IMR-90 (cell line): ENCODE measurements around the gene SPINK5. TPM values are rescaled to one million over a fixed set of nuclear protein-coding genes. Genes with fewer than 3 reads are reported as not detected.

ENCODE experiments used
- ATAC-seq: fragments of 200-7000 bp; cut with Tn5 transposase; 2 replicates; pipeline ENCODE4 v1.9.1; 2020; ENCODE audit warnings: low read depth, mild to moderate bottlenecking, moderate library complexity
- BruUV-seq: library from RNA; stranded (reverse); fragments of 400-500 nt; replicated peaks from 2 replicates; lab custom pipeline; 2021; lab: Mats Ljungman, UMichigan
- CTCF ChIA-PET: fragments of 300-600 bp; formaldehyde crosslinking; extraction: SDS; loops from one replicate; lab custom pipeline; 2021; ENCODE audit warnings: antibody characterized with exemption; lab: Yijun Ruan, JAX
- POLR2A ChIA-PET: fragments of 300-600 bp; sonication (Branson Sonifier 250); formaldehyde crosslinking; loops from one replicate; lab custom pipeline; 2022; ENCODE audit warnings: antibody characterized with exemption; ENCODE audit not compliant: unreplicated experiment; lab: Charles Lee
- DNase-seq: peaks from one replicate; pipeline ENCODE4 v3.0.0; 2013
- H2AFZ ChIP-seq: replicated peaks from 2 replicates; pipeline ENCODE3; 2013; ENCODE audit warnings: low read length, mild to moderate bottlenecking; ENCODE audit not compliant: poor library complexity
- H2AK5ac ChIP-seq: 2 replicates; pipeline ENCODE4 v1.6.1; 2013; ENCODE audit warnings: low read depth, low read length, inconsistent platforms
- H2AK9ac ChIP-seq: replicated peaks from 2 replicates; pipeline ENCODE3; 2013; ENCODE audit warnings: mild to moderate bottlenecking, low read depth, low read length, moderate library complexity; ENCODE audit not compliant: poor library complexity
- H2BK120ac ChIP-seq: 2 replicates; pipeline ENCODE4 v1.6.1; 2013; ENCODE audit warnings: low read depth, low read length, inconsistent platforms
- H2BK15ac ChIP-seq: 3 replicates; pipeline ENCODE4 v1.6.1; 2013; ENCODE audit warnings: low read depth, low read length, inconsistent platforms
- H2BK20ac ChIP-seq: 2 replicates; pipeline ENCODE4 v1.6.1; 2013; ENCODE audit warnings: low read depth, mild to moderate bottlenecking, inconsistent platforms, low read length, moderate library complexity
- H2BK5ac ChIP-seq: 2 replicates; pipeline ENCODE4 v1.6.1; 2013; ENCODE audit warnings: mild to moderate bottlenecking, low read depth, low read length, inconsistent platforms; ENCODE audit not compliant: poor library complexity, severe bottlenecking
- H3K14ac ChIP-seq: replicated peaks from 2 replicates; pipeline ENCODE4 v1.6.1; 2013; ENCODE audit warnings: low read depth, low read length, inconsistent platforms
- H3K18ac ChIP-seq: 2 replicates; pipeline ENCODE4 v1.6.1; 2013; ENCODE audit warnings: low read depth, low read length, control low read depth
- H3K23ac ChIP-seq: 2 replicates; pipeline ENCODE4 v1.6.1; 2013; ENCODE audit warnings: low read depth, low read length, inconsistent platforms
- H3K27ac ChIP-seq: 2 replicates; pipeline ENCODE4 v1.5.1; 2013; ENCODE audit warnings: mild to moderate bottlenecking, control low read depth, low read length; ENCODE audit not compliant: insufficient read depth
- H3K27me3 ChIP-seq: 2 replicates; pipeline ENCODE4 v1.6.1; 2013; ENCODE audit warnings: low read length; ENCODE audit not compliant: control insufficient read depth, insufficient read depth
- H3K36me3 ChIP-seq: 2 replicates; pipeline ENCODE4 v1.6.1; 2013; ENCODE audit warnings: low read length, mixed read lengths; ENCODE audit not compliant: control insufficient read depth, insufficient read depth
- H3K4ac ChIP-seq: 2 replicates; pipeline ENCODE4 v1.6.1; 2013; ENCODE audit warnings: low read depth, low read length, inconsistent platforms
- H3K4me1 ChIP-seq: 2 replicates; pipeline ENCODE4 v1.6.1; 2013; ENCODE audit warnings: low read length, mixed read lengths; ENCODE audit not compliant: control insufficient read depth, insufficient read depth
- H3K4me2 ChIP-seq: 2 replicates; pipeline ENCODE4 v1.6.1; 2013; ENCODE audit warnings: low read depth, mild to moderate bottlenecking, control low read depth, low read length, moderate library complexity
- H3K4me3 ChIP-seq: 2 replicates; pipeline ENCODE4 v1.5.1; 2013; ENCODE audit warnings: low read depth, mild to moderate bottlenecking, control low read depth, low read length, moderate library complexity; ENCODE audit not compliant: insufficient read depth
- H3K56ac ChIP-seq: 2 replicates; pipeline ENCODE4 v1.6.1; 2013; ENCODE audit warnings: low read length, inconsistent platforms; ENCODE audit not compliant: insufficient read depth; ENCODE audit errors: extremely low read depth
- H3K79me1 ChIP-seq, 2 experiments: 2 replicates each; pipeline ENCODE4 v1.6.1; 2013; ENCODE audit warnings: low read length in 2 of 2, inconsistent platforms in 1 of 2, low read depth in 1 of 2
- H3K9ac ChIP-seq: 2 replicates; pipeline ENCODE4 v1.6.1; 2013; ENCODE audit warnings: low read depth, low read length, control low read depth
- H3K9me1 ChIP-seq: 2 replicates; pipeline ENCODE4 v1.6.1; 2013; ENCODE audit warnings: low read length, inconsistent platforms; ENCODE audit not compliant: insufficient read depth
- H3K9me3 ChIP-seq: 2 replicates; pipeline ENCODE4 v1.6.1; 2013; ENCODE audit warnings: low read length; ENCODE audit not compliant: control insufficient read depth, insufficient read depth
- H4K20me1 ChIP-seq: 2 replicates; pipeline ENCODE4 v1.6.1; 2013; ENCODE audit warnings: low read length, inconsistent platforms; ENCODE audit not compliant: insufficient read depth
- H4K5ac ChIP-seq: 2 replicates; pipeline ENCODE4 v1.6.1; 2013; ENCODE audit warnings: mild to moderate bottlenecking, low read depth, low read length, control low read depth
- H4K8ac ChIP-seq, 2 experiments: 2 replicates each; pipeline ENCODE4 v1.6.1; 2013; ENCODE audit warnings: low read depth in 2 of 2, low read length in 2 of 2, control low read depth in 1 of 2, inconsistent platforms in 1 of 2
- H4K91ac ChIP-seq: 2 replicates; pipeline ENCODE4 v1.6.1; 2013; ENCODE audit warnings: low read depth, low read length, inconsistent platforms; ENCODE audit not compliant: insufficient read depth
- CEBPB ChIP-seq: IDR thresholded peaks from 2 replicates; pipeline ENCODE4 v1.6.1; 2012; ENCODE audit warnings: low read depth, low read length, improper control_type of control experiment
- ELK1 ChIP-seq: fragments of 150-350 bp; IDR thresholded peaks from 2 replicates; pipeline ENCODE4 v1.6.1; 2016; ENCODE audit warnings: low read depth, mild to moderate bottlenecking, low read length, moderate library complexity, borderline replicate concordance
- FOS ChIP-seq: fragments of 150-350 bp; IDR thresholded peaks from 2 replicates; pipeline ENCODE4 v1.6.1; 2016; ENCODE audit warnings: low read depth, low read length
- MAFK ChIP-seq: IDR thresholded peaks from 2 replicates; pipeline ENCODE4 v1.6.1; 2012; ENCODE audit warnings: low read depth, low read length, improper control_type of control experiment
- MAZ ChIP-seq: IDR thresholded peaks from 2 replicates; pipeline ENCODE4 v1.6.1; 2012; ENCODE audit warnings: low read depth, mild to moderate bottlenecking, low read length, improper control_type of control experiment, moderate library complexity, borderline replicate concordance
- MXI1 ChIP-seq: IDR thresholded peaks from 2 replicates; pipeline ENCODE4 v1.6.1; 2012; ENCODE audit warnings: low read depth, mild to moderate bottlenecking, low read length, moderate library complexity, borderline replicate concordance
- POLR2A ChIP-seq: IDR thresholded peaks from 2 replicates; pipeline ENCODE4 v1.6.1; 2012; ENCODE audit warnings: mild to moderate bottlenecking, low read depth, low read length
- RFX5 ChIP-seq: IDR thresholded peaks from 2 replicates; pipeline ENCODE4 v1.8.0; 2012; ENCODE audit warnings: low read depth, mild to moderate bottlenecking, low read length, moderate library complexity
- WGBS, 2 experiments: methylation state at CpG; one replicate each; pipeline versions ENCODE4 v1.1.5 to v1.1.7; 2013; ENCODE audit warnings: missing lambda C conversion rate in 2 of 2; ENCODE audit not compliant: insufficient read length in 1 of 2; ENCODE audit errors: extremely low coverage in 2 of 2; 5-methylcytosine and 5-hydroxymethylcytosine counted together
- dilution Hi-C: fragments of 300-500 bp; cut with HindIII; formaldehyde crosslinking; loops from one replicate; pipeline ENCODE4 v1.14.3; 2018; ENCODE audit warnings: low sequenced_read_pairs; ENCODE audit not compliant: unreplicated experiment
- in situ Hi-C: fragments of 300-500 bp; cut with MboI; formaldehyde crosslinking; loops from 3 replicates; pipeline ENCODE4 v1.14.3; 2019; ENCODE audit warnings: low sequenced_read_pairs, inconsistent platforms, mixed read lengths
- intact Hi-C: fragments of 100-400 bp; cut with micrococcal nuclease; formaldehyde crosslinking; loops from 2 replicates; pipeline ENCODE4 v1.10.0; 2022
- polyA plus RNA-seq, 3 experiments: library from polyadenylated mRNA; depleted of rRNA; stranded (reverse); fragments of >200 nt; gene quantifications; 2 replicates each; pipeline ENCODE4 v1.2.3, GENCODE V29; 2012; ENCODE audit warnings: low replicate concordance in 1 of 3
- total RNA-seq: library from RNA; depleted of rRNA; stranded (reverse); fragments of >200 nt; gene quantifications from 2 replicates; pipeline ENCODE4 v1.2.3, GENCODE V29; 2012

Gene SPINK5
- total and polyA plus RNA-seq, 2 of the 4 experiments (the other 2 are of a cell fraction): not detected

GRCh38 chr5:148120317-148120716 is 56.5 kb downstream of the SPINK5 start:
- H3K18ac ChIP-seq: no peak overlapping the region
- no peak overlapping the region for H2BK5ac ChIP-seq
- dilution Hi-C loops: no loop called here
- no peaks in the 10 kb centered on the region for H3K4me1 ChIP-seq
- no peak overlapping the region for H2AK9ac ChIP-seq
- ChIA-PET CTCF (no interaction called here), POLR2A (no interaction called here)
- H3K4ac ChIP-seq: no peak overlapping the region
- H2AK5ac ChIP-seq: no peak overlapping the region
- no peak overlapping the region for H2BK15ac ChIP-seq
- no peak overlapping the region for H3K9ac ChIP-seq
- intact Hi-C loops: loop anchor here (5.0 to 10.0 kb wide), 3 partner anchors 168 to 263 kb away; no protein-coding TSS in a partner anchor
- no TSS peak for BruUV-seq
- no peak overlapping the region for H4K8ac ChIP-seq
- no peaks in the 10 kb centered on the region for H3K9me3 ChIP-seq
- no peaks in the 10 kb centered on the region for H3K36me3 ChIP-seq
- no CpG with 5 or more reads among the region's 3 CpGs for WGBS, 2 experiments
- H3K23ac ChIP-seq: no peak overlapping the region
- H3K27me3 ChIP-seq: no peaks in the 10 kb centered on the region
- H3K14ac ChIP-seq: no peak overlapping the region
- H3K79me1 ChIP-seq: no peaks in the 10 kb centered on the region
- H4K5ac ChIP-seq: no peak overlapping the region
- H3K4me3 ChIP-seq: no peak overlapping the region
- ATAC-seq (no peak), DNase-seq (no peak)
- no peaks in the 10 kb centered on the region for H4K20me1 ChIP-seq
- no peak overlapping the region for H4K91ac ChIP-seq
- in situ Hi-C loops: no loop called here
- H2BK120ac ChIP-seq: no peak overlapping the region
- H3K9me1 ChIP-seq: no peaks in the 10 kb centered on the region
- no peak overlapping the region for H3K56ac ChIP-seq
- H2AFZ ChIP-seq: no peak overlapping the region
- H3K4me2 ChIP-seq: no peak overlapping the region
- TF ChIP-seq RFX5: no peak
- TF ChIP-seq CEBPB: no peak
- TF ChIP-seq MAFK: no peak
- no peak for TF ChIP-seq MAZ
- no peak for TF ChIP-seq MXI1
- TF ChIP-seq POLR2A: no peak
- TF ChIP-seq ELK1: no peak
- no peak for TF ChIP-seq FOS
- H3K27ac ChIP-seq: no peak overlapping the region
- no peak overlapping the region for H2BK20ac ChIP-seq
